ENCODE data around the gene ADAD1.

DNA sequence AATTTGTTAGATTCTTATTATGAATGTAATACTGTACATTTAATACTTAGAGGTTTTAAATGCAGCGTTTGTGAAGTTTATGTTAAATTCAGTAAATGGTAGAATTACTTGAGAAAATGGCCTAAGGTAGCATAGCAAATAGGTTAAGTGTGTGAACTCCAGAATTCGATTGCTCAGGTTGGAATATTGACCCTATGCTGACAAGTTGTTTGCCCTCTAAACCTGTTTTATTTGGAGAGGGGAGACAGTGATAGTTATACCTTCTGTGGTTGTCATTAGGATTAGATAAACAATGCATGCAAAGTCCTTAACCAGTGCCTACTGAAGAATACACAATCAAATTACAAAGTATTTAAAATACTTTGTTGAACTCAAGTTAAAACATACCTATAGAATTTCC, 5.4 kb downstream of the ADAD1 start:
- no peak for TF ChIP-seq CTCF (IDR thresholded peaks at IDR 0.05)
- TF ChIP-seq EP300 (IDR thresholded peaks at IDR 0.05) = no peak
- no peak for TF ChIP-seq POLR2A (IDR thresholded peaks at IDR 0.05)
- no peak for TF ChIP-seq POLR2AphosphoS5 (IDR thresholded peaks at IDR 0.05)
